ENCODE measurements around the gene FOXP1.

The FOXP1 gene

GRCh38 chr3:71118436-71118835 lies 465.1 kb downstream of the FOXP1 start:
- no peak for DNase-seq (ENCODE audit: extremely low read depth in 1 of 2, low read depth in 1 of 2)

- no peak for DNase-seq (ENCODE audit: extremely low read depth in 1 of 2, low read depth in 1 of 2)
These were observed 465.8 kb downstream of the FOXP1 start for GRCh38 chr3:71117572-71118247.

GRCh38 chr3:71114610-71115009 lies 468.9 kb downstream of the FOXP1 start:
- no peak for DNase-seq (ENCODE audit: extremely low read depth in 1 of 2, low read depth in 1 of 2)

- no peak for DNase-seq (ENCODE audit: extremely low read depth in 1 of 2, low read depth in 1 of 2)
These were observed 471.0 kb downstream of the FOXP1 start for GRCh38 chr3:71112576-71112975.

- DNase-seq (ENCODE audit: extremely low read depth in 1 of 2, low read depth in 1 of 2), result no peak
These were observed 471.6 kb downstream of the FOXP1 start for GRCh38 chr3:71111784-71112440.

GRCh38 chr3:71110385-71111222 lies 472.9 kb downstream of the FOXP1 start:
- no peak for DNase-seq (ENCODE audit: extremely low read depth in 1 of 2, low read depth in 1 of 2)

GRCh38 chr3:71109977-71110285 lies 473.6 kb downstream of the FOXP1 start:
- DNase-seq (ENCODE audit: extremely low read depth in 1 of 2, low read depth in 1 of 2), result no peak

- no peak for DNase-seq (ENCODE audit: extremely low read depth in 1 of 2, low read depth in 1 of 2)
These were observed 474.1 kb downstream of the FOXP1 start for GRCh38 chr3:71109241-71109976.

- no peak for DNase-seq (ENCODE audit: extremely low read depth in 1 of 2, low read depth in 1 of 2)
These were observed 475.6 kb downstream of the FOXP1 start for GRCh38 chr3:71107926-71108325.

- no peak for DNase-seq (ENCODE audit: extremely low read depth in 1 of 2, low read depth in 1 of 2)
These were observed 478.6 kb downstream of the FOXP1 start for GRCh38 chr3:71104976-71105375.

- DNase-seq (ENCODE audit: extremely low read depth in 1 of 2, low read depth in 1 of 2), result no peak
These were observed 479.0 kb downstream of the FOXP1 start for GRCh38 chr3:71104556-71104955.

GRCh38 chr3:71104121-71104541 lies 479.4 kb downstream of the FOXP1 start:
- no peak for DNase-seq (ENCODE audit: extremely low read depth in 1 of 2, low read depth in 1 of 2)

- no peak for DNase-seq (ENCODE audit: extremely low read depth in 1 of 2, low read depth in 1 of 2)
These were observed 480.1 kb downstream of the FOXP1 start for GRCh38 chr3:71103430-71103921.

GRCh38 chr3:71102111-71102983 lies 481.2 kb downstream of the FOXP1 start:
- no peak for DNase-seq (ENCODE audit: extremely low read depth in 1 of 2, low read depth in 1 of 2)

GRCh38 chr3:71101626-71102025 lies 481.9 kb downstream of the FOXP1 start:
- DNase-seq (ENCODE audit: extremely low read depth in 1 of 2, low read depth in 1 of 2), result no peak

GRCh38 chr3:71101014-71101413 lies 482.5 kb downstream of the FOXP1 start:
- no peak for DNase-seq (ENCODE audit: extremely low read depth in 1 of 2, low read depth in 1 of 2)

- DNase-seq (ENCODE audit: extremely low read depth in 1 of 2, low read depth in 1 of 2), result no peak
These were observed 483.4 kb downstream of the FOXP1 start for GRCh38 chr3:71099997-71100719.

- no peak for DNase-seq (ENCODE audit: extremely low read depth in 1 of 2, low read depth in 1 of 2)
These were observed 486.0 kb downstream of the FOXP1 start for GRCh38 chr3:71097557-71097956.

- no peak for DNase-seq (ENCODE audit: extremely low read depth in 1 of 2, low read depth in 1 of 2)
These were observed 487.8 kb downstream of the FOXP1 start for GRCh38 chr3:71095511-71096291.
